Testis (tissue), 3 donors: Measurements from ENCODE around the gene MBP. TPM values are rescaled to one million over a fixed set of nuclear protein-coding genes. Genes with fewer than 3 reads are reported as not detected.

Experiments used
- DNase-seq: peaks from one replicate; pipeline ENCODE4 v3.0.0-alpha.2; 2019
- H3K27ac ChIP-seq, 2 donors: fragments of 200-600 bp; sonication (generic); one replicate each; pipeline ENCODE4 v1.5.1; 2019
- H3K27me3 ChIP-seq: fragments of 200-600 bp; sonication (generic); one replicate; pipeline ENCODE4 v1.5.1; 2019
- H3K36me3 ChIP-seq: fragments of 200-600 bp; sonication (generic); one replicate; pipeline ENCODE4 v1.5.1; 2017; ENCODE audit warnings: low read depth; ENCODE audit errors: missing control alignments
- H3K4me1 ChIP-seq: fragments of 200-600 bp; sonication (generic); one replicate; pipeline ENCODE4 v1.5.1; 2019
- H3K4me3 ChIP-seq, 2 donors: fragments of 200-600 bp; sonication (generic); one replicate each; pipeline ENCODE4 v1.5.1; 2017 to 2019
- H3K9me3 ChIP-seq: fragments of 200-600 bp; sonication (generic); one replicate; pipeline ENCODE4 v1.5.1; 2017
- POLR2A ChIP-seq: fragments of 450-650 bp; IDR thresholded peaks from one replicate; pipeline ENCODE4 v1.6.1; 2017; ENCODE audit warnings: antibody characterized with exemption, mild to moderate bottlenecking, moderate library complexity
- WGBS, 2 donors: methylation state at CpG; one replicate each; pipeline ENCODE4 v1.1.5; 2018; 5-methylcytosine and 5-hydroxymethylcytosine counted together
- intact Hi-C: fragments of 100-400 bp; cut with DNase I; formaldehyde crosslinking; loops from one replicate; pipeline ENCODE4 v1.15.1; 2023; ENCODE audit warnings: low total_unique reads
- polyA plus RNA-seq: library from polyadenylated mRNA; stranded (reverse); fragments of 350-450 nt; fragmentation: Illumina TruSeq; extraction: RNeasy Lipid Tissue Mini Kit (QIAGEN cat#74804); gene quantifications from one replicate; pipeline ENCODE4 v1.2.3, GENCODE V29; 2014; ENCODE audit warnings: low read depth, low replicate concordance; ENCODE audit not compliant: insufficient read depth
- total RNA-seq, 2 donors: library from RNA; depleted of rRNA; stranded (reverse); fragments of >200 nt; gene quantifications; one replicate each; pipeline ENCODE4 v1.2.3, GENCODE V29; 2016
- TF ChIP-seq, protein P1 (sequence below), 3 experiments: fragments of 450-650 bp in 2 of 3; fragments of 200-600 bp in 1 of 3; sonication (generic) in 1 of 3; IDR thresholded peaks; one replicate each; pipeline ENCODE4 v1.5.1; 2016 to 2019; ENCODE audit warnings: antibody characterized with exemption in 3 of 3, mild to moderate bottlenecking in 2 of 3, moderate library complexity in 1 of 3

MBP gene
- total and polyA plus RNA-seq, 3 donors from 2014 or later: 15.4 to 20.3 (median 16.7) TPM

DNA sequence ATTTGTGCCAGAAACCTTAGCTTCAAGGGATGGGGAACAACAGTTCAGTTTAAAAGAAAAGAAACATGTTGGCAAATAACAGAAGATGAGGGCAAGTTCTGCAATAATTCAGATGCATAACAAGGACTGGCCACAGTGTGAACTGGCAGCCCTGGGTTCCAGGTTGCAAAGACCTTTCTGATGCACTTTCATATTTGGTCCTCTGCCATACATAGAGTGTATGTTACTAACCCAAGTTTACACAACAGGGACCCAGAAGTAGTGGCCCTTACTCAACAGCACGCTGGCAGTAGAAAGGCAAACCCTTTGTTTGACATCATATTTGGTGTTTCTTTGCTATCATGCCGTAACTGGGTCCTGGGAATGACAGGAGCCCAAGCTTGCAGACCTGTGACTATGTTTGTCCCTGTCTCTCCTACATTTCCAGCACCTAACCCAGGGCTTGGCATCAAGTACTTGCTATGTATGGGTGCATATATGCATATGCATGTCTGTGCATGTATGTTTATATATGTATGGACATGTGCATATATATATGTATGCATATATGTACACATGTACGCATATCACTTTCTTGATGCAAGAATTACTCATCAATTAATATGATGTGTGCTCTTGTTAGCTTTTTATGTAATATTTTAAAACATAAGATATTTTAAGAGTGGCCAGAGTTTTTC lies 94.3 kb downstream of the MBP start:
- TF ChIP-seq, protein P1, sequence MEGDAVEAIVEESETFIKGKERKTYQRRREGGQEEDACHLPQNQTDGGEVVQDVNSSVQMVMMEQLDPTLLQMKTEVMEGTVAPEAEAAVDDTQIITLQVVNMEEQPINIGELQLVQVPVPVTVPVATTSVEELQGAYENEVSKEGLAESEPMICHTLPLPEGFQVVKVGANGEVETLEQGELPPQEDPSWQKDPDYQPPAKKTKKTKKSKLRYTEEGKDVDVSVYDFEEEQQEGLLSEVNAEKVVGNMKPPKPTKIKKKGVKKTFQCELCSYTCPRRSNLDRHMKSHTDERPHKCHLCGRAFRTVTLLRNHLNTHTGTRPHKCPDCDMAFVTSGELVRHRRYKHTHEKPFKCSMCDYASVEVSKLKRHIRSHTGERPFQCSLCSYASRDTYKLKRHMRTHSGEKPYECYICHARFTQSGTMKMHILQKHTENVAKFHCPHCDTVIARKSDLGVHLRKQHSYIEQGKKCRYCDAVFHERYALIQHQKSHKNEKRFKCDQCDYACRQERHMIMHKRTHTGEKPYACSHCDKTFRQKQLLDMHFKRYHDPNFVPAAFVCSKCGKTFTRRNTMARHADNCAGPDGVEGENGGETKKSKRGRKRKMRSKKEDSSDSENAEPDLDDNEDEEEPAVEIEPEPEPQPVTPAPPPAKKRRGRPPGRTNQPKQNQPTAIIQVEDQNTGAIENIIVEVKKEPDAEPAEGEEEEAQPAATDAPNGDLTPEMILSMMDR (IDR thresholded peaks at IDR 0.05): no peak
- no peak for TF ChIP-seq POLR2A

DNA sequence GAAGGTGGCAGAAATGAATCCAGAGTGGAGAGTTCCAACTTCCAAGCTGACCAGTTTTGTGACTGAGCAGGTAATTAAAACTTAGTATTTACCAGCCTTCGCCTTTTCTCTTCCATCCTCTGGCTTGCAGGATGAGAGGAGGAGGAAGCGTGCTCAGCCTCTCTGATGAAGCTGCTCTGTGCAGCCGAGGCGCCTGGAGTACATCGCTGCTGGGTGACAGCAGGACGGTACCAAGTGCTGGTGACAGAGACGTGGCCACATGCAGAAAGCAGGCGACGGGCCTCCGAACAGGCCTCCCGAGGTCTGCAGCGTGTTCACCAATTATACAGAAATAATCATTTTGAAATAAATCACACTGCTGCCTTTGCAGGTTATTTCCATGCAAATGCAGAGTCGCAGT lies 95.0 kb downstream of the MBP start:
- no peak overlapping the region for H3K4me3 ChIP-seq
- H3K27ac ChIP-seq: no peak overlapping the region
- intact Hi-C loops: no loop called here
- H3K4me1 ChIP-seq: no peaks in the 10 kb centered on the region
- 87 to 96% methylated on average over 13 of the region's 13 CpGs for WGBS, 2 donors
- no peak for DNase-seq
- TF ChIP-seq, protein P1 (IDR thresholded peaks at IDR 0.05): no peak
- TF ChIP-seq POLR2A: no peak
- H3K9me3 ChIP-seq: no peaks in the 10 kb centered on the region
- H3K36me3 ChIP-seq: no peaks in the 10 kb centered on the region
- no peaks in the 10 kb centered on the region for H3K27me3 ChIP-seq

More for the DNA sequence above, 94.3 kb downstream of the MBP start:
- DNase-seq: no peak
- intact Hi-C loops: no loop called here
- Histone ChIP-seq H3K4me3 (no peak overlapping the region), H3K27ac (no peak overlapping the region), H3K9me3 (no peaks in the 10 kb centered on the region), H3K4me1 (no peaks in the 10 kb centered on the region), H3K27me3 (no peaks in the 10 kb centered on the region), H3K36me3 (no peaks in the 10 kb centered on the region)
- 86 to 94% methylated on average over 3 of the region's 3 CpGs for WGBS, 2 donors

DNA sequence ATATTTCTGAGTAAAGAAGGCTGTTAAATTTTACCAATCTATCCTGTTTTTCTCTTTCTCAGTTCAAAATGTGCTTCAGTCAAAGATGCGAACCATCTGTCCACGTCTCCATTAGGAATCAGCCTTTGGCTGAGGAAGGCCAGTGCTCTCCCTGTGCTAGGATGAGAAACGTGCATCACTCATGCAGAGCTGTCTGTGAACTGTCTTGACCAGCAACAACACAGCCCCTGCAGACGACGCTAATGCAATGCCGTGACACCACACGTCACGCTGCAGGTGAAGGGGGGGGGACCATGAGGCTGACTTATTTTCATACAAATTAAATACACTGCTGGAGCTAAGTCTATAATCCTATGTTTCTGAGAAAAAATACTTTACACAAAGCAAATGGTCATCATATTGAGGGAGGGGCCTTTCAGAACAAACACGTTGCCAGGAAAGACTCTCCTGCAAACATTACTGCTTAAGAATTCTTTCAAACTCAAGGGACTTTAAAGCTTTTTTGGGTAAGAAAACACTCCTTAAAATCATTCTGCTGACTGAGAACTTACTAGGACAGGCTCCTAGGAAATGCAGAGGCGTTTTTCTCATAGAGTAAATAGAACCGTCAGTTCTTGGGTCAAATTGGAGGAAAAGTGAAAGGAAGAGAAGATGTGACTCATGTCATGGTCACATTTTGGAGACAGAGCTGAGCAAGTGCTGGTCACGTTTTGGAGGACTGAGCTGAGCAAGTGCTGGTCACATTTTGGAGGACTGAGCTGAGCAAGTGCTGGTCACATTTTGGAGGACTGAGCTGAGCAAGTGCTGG lies 97.0 kb downstream of the MBP start:
- intact Hi-C loops: no loop called here
- Histone ChIP-seq H3K4me1 (no peaks in the 10 kb centered on the region), H3K27ac (no peak overlapping the region), H3K27me3 (no peaks in the 10 kb centered on the region), H3K4me3 (no peak overlapping the region), H3K36me3 (no peaks in the 10 kb centered on the region), H3K9me3 (no peaks in the 10 kb centered on the region)
- 50 to 60% methylated on average over 11 to 12 of the region's 12 CpGs for WGBS, 2 donors
- DNase-seq: no peak
- TF ChIP-seq, protein P1 (IDR thresholded peaks at IDR 0.05): no peak
- TF ChIP-seq POLR2A: no peak

DNA sequence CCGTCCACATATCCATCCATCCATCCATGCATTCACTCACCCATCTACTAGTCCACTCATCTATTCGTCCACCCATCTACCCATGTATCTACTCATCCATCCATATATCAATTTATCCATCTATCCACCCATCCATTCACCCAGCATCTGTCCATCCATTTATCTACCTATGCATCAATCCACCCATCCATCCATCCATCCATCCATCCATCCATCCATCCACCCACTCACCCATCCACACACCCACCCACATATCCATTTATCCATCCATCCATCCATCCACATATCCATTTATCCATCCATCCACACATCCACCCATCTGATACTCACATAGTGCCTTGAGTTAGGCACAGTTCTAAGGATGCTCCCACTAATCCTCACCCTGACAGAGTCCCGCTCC lies 99.0 kb downstream of the MBP start:
- Histone ChIP-seq H3K4me3 (no peak overlapping the region), H3K36me3 (no peaks in the 10 kb centered on the region), H3K27me3 (no peaks in the 10 kb centered on the region), H3K9me3 (no peaks in the 10 kb centered on the region), H3K4me1 (no peaks in the 10 kb centered on the region), H3K27ac (no peak overlapping the region)
- WGBS, 2 donors: 88 to 93% methylated on average over 3 of the region's 3 CpGs
- intact Hi-C loops: no loop called here
- no peak for TF ChIP-seq POLR2A
- TF ChIP-seq, protein P1 (IDR thresholded peaks at IDR 0.05): no peak
- no peak for DNase-seq
